A673 (cell line): ENCODE measurements around the gene CIAPIN1. TPM values are rescaled to one million over a fixed set of nuclear protein-coding genes. Genes with fewer than 3 reads are reported as not detected.
A peak's percentile ranks its signal among the peaks of the same experiment; 100 is the strongest.

ENCODE experiments used
- BruUV-seq: library from RNA; stranded (reverse); fragments of 400-500 nt; replicated peaks from 2 replicates; lab custom pipeline; 2021; lab: Mats Ljungman, UMichigan
- CTCF ChIA-PET: fragments of 300-600 bp; sonication (Branson Sonifier 250); formaldehyde crosslinking; loops from one replicate; lab custom pipeline; 2022; ENCODE audit warnings: antibody characterized with exemption; lab: Charles Lee
- POLR2A ChIA-PET: fragments of 300-600 bp; sonication (Branson Sonifier 250); formaldehyde crosslinking; loops from one replicate; lab custom pipeline; 2022; ENCODE audit warnings: antibody characterized with exemption; ENCODE audit not compliant: low non-redundant PET; lab: Charles Lee
- DNase-seq: peaks from one replicate; pipeline ENCODE4 v3.0.0-alpha.2; 2015; ENCODE audit warnings: low spot score
- H3K27ac ChIP-seq: fragments of 200-600 bp; sonication (generic); 2 replicates; pipeline ENCODE4 v1.5.1; 2016; ENCODE audit warnings: mixed run types, low read depth, mild to moderate bottlenecking, mixed read lengths, antibody characterized with exemption, low read length; ENCODE audit not compliant: poor library complexity, severe bottlenecking
- H3K27me3 ChIP-seq: fragments of 200-600 bp; sonication (generic); replicated peaks from 2 replicates; pipeline ENCODE4 v1.6.1; 2017; ENCODE audit warnings: mixed run types, low read depth, mild to moderate bottlenecking, mixed read lengths, antibody characterized with exemption, low read length; ENCODE audit not compliant: insufficient read depth, poor library complexity
- H3K36me3 ChIP-seq: fragments of 200-600 bp; sonication (generic); 2 replicates; pipeline ENCODE4 v1.6.1; 2016; ENCODE audit warnings: mixed run types, mild to moderate bottlenecking, mixed read lengths, antibody characterized with exemption, low read length; ENCODE audit not compliant: insufficient read depth, poor library complexity, severe bottlenecking
- H3K4me1 ChIP-seq: fragments of 200-600 bp; sonication (generic); 2 replicates; pipeline ENCODE4 v1.6.1; 2017; ENCODE audit warnings: mixed run types, mild to moderate bottlenecking, mixed read lengths, antibody characterized with exemption, low read length; ENCODE audit not compliant: insufficient read depth, poor library complexity, severe bottlenecking
- H3K4me3 ChIP-seq: fragments of 200-600 bp; sonication (generic); 2 replicates; pipeline ENCODE4 v1.5.1; 2016; ENCODE audit warnings: low read depth, mixed run types, mild to moderate bottlenecking, mixed read lengths, low read length; ENCODE audit not compliant: poor library complexity, severe bottlenecking
- H3K9me3 ChIP-seq: fragments of 200-600 bp; sonication (generic); 2 replicates; pipeline ENCODE4 v1.6.1; 2016; ENCODE audit warnings: mixed run types, low read depth, mild to moderate bottlenecking, mixed read lengths, antibody characterized with exemption, low read length; ENCODE audit not compliant: poor library complexity, severe bottlenecking
- EZH2 ChIP-seq: fragments of 200-600 bp; sonication (generic); IDR thresholded peaks from 2 replicates; pipeline ENCODE4 v1.6.1; 2017; ENCODE audit warnings: borderline replicate concordance, low read depth, mild to moderate bottlenecking, mixed read lengths, antibody characterized with exemption, low read length; ENCODE audit not compliant: poor library complexity, severe bottlenecking
- intact Hi-C: fragments of 100-400 bp; cut with micrococcal nuclease; formaldehyde crosslinking; loops from one replicate; pipeline ENCODE4 v1.10.0; 2022; ENCODE audit not compliant: unreplicated experiment
- total RNA-seq: library from RNA; stranded (reverse); gene quantifications from 2 replicates; pipeline ENCODE4 v1.2.3, GENCODE V29; 2021
- TF ChIP-seq, protein P1 (sequence below): fragments of 300-800, 200-600 bp; sonication (generic); conservative IDR thresholded peaks from 2 replicates; pipeline ENCODE4 v1.5.1; 2017; ENCODE audit warnings: low read depth, mild to moderate bottlenecking, antibody characterized with exemption, low read length, moderate library complexity, mixed read lengths

Gene CIAPIN1
- total RNA-seq, 1 experiment from 2014 or later, result 95.1 TPM

- Histone ChIP-seq H3K27me3 (no peaks in the 10 kb centered on the region), H3K27ac (no peak overlapping the region), H3K36me3 (peaks cover 19% of the 10 kb centered on the region), H3K9me3 (no peaks in the 10 kb centered on the region), H3K4me3 (no peak overlapping the region), H3K4me1 (peaks cover 18% of the 10 kb centered on the region)
- TF ChIP-seq, protein P1, sequence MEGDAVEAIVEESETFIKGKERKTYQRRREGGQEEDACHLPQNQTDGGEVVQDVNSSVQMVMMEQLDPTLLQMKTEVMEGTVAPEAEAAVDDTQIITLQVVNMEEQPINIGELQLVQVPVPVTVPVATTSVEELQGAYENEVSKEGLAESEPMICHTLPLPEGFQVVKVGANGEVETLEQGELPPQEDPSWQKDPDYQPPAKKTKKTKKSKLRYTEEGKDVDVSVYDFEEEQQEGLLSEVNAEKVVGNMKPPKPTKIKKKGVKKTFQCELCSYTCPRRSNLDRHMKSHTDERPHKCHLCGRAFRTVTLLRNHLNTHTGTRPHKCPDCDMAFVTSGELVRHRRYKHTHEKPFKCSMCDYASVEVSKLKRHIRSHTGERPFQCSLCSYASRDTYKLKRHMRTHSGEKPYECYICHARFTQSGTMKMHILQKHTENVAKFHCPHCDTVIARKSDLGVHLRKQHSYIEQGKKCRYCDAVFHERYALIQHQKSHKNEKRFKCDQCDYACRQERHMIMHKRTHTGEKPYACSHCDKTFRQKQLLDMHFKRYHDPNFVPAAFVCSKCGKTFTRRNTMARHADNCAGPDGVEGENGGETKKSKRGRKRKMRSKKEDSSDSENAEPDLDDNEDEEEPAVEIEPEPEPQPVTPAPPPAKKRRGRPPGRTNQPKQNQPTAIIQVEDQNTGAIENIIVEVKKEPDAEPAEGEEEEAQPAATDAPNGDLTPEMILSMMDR, result no peak
- TF ChIP-seq EZH2, result no peak
- intact Hi-C loops, result no loop called here
- no TSS peak for BruUV-seq
- POLR2A ChIA-PET, result no interaction called here
- no peak for DNase-seq
- CTCF ChIA-PET, result no interaction called here
These were observed 30.5 kb upstream of the CIAPIN1 start for GRCh38 chr16:57477531-57478202.

DNA sequence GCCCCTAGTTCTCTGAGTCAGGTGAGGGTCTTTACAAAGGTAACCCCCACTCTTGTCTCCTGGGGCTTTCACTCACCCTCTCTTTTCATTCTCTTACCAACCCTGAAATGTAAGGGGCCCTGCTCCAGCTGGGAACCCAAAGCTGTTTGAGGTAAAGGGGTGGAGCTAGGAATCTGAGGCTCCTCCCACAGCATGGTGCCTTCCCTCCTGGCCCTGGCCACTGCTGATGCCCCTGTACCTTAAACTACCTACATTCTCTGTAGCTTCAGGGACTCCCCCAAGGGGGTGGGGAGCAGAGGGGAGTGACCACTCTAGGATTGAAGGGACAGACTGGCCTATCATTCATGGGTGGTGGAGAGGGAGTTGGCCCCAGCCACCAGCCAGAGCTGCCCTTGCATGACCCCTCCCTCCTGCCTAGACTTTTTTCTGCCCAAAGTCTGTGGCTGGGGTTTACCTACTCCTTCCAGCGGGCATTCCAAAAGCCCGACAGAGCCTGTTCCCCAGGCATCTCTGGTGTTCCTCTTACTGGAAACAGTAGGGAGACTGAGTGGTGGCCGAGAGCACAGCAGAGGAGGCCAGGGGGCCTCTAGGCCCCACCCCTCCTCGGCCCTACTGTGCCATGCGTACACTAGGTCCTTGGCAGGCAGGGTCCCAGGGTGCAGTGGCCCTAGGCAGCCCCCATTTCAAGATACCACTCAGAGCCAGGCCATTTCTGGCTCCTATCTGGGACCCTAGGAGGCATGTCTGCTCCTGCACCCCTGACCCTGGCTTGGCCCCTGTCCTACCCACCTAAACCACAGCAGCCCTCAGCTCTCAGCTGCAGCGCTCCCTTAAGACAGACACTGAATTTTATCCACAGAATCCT, 29.6 kb upstream of the CIAPIN1 start:
- Histone ChIP-seq H3K27ac (no peak overlapping the region), H3K36me3 (peaks cover 27% of the 10 kb centered on the region), H3K9me3 (no peaks in the 10 kb centered on the region), H3K27me3 (no peaks in the 10 kb centered on the region), H3K4me3 (no peak overlapping the region), H3K4me1 (peaks cover 26% of the 10 kb centered on the region)
- ChIA-PET CTCF (no interaction called here), POLR2A (no interaction called here)
- TF ChIP-seq EZH2, result no peak
- TF ChIP-seq, protein P1, result no peak
- intact Hi-C loops, result no loop called here
- no TSS peak for BruUV-seq
- DNase-seq, result no peak

DNA sequence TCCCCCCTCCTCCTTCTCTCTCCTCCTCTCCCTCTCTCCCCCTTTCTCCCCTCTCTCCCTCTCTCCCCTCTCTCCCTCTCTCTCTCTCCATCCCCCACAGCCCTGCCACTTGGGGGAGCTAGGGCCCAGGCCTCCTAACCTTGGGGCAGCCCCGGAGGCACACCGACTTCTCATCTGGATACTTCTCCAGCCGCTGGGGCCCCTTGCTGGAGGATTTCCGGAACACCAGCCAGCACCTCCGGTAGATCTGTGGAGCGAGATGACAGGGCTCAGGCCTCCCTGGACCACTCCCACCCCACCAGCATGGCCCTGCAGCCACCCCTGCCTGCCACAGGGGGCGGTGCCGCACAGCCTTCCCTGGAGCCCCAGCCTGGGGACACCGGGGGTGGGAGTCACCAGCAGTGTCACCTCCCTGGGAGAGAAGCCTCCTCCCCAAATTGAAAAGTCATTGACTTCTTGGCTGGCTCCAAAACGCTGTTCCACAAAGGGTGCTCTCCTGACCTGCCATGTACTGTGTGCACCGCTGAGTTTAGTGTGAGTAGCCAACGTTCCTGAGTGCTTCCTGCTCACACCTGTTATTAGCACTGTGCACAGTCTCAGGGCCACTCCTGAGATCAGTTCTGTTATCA, 28.6 kb upstream of the CIAPIN1 start:
- Histone ChIP-seq H3K27ac (no peak overlapping the region), H3K27me3 (no peaks in the 10 kb centered on the region), H3K36me3 (peaks cover 34% of the 10 kb centered on the region), H3K9me3 (no peaks in the 10 kb centered on the region), H3K4me3 (no peak overlapping the region), H3K4me1 (peaks cover 32% of the 10 kb centered on the region)
- TF ChIP-seq, protein P1, result peak; percentile 51
- TF ChIP-seq EZH2, result no peak
- no TSS peak for BruUV-seq
- DNase-seq, result peak; percentile 49
- ChIA-PET CTCF (no interaction called here), POLR2A (no interaction called here)
- intact Hi-C loops, result no loop called here
